ENCODE measurements around the gene GUF1. TPM values are rescaled to one million over a fixed set of nuclear protein-coding genes. Genes with fewer than 3 reads are reported as not detected.

GUF1 gene
- total RNA-seq, 1 donor from 2014 or later = 26.5 TPM

DNA sequence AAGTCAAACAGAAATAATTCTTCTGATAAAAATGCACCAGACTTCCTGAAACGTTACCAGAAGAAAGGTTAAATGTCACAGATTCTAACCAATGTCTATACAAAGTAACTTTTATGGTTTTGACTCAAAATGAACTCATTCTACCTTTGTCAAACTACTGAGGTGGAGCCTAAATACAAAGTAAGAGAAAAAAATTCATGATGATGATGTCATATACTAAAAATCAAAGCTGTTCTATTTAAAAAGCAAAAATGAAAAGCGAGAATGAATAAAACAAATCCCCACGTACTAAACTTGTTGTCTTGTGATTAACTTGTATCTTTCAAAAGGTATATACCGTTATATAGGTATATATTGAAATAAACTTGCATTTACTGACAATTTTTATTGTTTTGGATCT lies 26.5 kb downstream of the GUF1 start:
- H3K27me3 Mint-ChIP-seq (ENCODE audit: low read depth) = no peaks in the 10 kb centered on the region
- H3K27ac Mint-ChIP-seq = no peak overlapping the region
- no peaks in the 10 kb centered on the region for H3K9me3 Mint-ChIP-seq
- H3K4me1 Mint-ChIP-seq = no peaks in the 10 kb centered on the region
- no peak overlapping the region for H3K4me3 Mint-ChIP-seq
- TF ChIP-seq, protein P1, sequence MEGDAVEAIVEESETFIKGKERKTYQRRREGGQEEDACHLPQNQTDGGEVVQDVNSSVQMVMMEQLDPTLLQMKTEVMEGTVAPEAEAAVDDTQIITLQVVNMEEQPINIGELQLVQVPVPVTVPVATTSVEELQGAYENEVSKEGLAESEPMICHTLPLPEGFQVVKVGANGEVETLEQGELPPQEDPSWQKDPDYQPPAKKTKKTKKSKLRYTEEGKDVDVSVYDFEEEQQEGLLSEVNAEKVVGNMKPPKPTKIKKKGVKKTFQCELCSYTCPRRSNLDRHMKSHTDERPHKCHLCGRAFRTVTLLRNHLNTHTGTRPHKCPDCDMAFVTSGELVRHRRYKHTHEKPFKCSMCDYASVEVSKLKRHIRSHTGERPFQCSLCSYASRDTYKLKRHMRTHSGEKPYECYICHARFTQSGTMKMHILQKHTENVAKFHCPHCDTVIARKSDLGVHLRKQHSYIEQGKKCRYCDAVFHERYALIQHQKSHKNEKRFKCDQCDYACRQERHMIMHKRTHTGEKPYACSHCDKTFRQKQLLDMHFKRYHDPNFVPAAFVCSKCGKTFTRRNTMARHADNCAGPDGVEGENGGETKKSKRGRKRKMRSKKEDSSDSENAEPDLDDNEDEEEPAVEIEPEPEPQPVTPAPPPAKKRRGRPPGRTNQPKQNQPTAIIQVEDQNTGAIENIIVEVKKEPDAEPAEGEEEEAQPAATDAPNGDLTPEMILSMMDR (IDR thresholded peaks at IDR 0.05; ENCODE audit: unreplicated experiment) = no peak
- DNase-seq (ENCODE audit: low spot score in 2 of 2, unreplicated experiment in 2 of 2) = no peak
- H3K36me3 Mint-ChIP-seq = peaks cover 11% of the 10 kb centered on the region

DNA sequence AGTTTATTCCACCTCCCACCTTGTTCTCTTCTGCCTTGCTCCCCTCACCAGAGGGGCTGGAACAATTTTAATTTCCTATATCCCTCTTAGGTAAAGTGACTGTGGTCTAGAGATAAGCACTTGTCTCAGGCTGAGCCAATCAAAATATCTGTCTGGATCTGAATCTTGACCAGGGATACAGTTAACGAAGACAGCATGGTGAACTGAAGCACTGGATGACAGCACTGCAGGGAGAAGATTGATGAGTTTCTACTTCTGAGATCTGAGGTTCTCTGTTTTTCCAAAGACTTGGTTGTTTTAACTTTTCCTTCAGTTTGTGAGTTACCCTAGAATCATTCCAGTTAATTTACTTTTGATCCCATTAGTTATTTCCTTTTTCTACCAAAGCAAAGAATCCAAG lies 34.9 kb downstream of the GUF1 start:
- Mint-ChIP-seq H3K9me3 (no peaks in the 10 kb centered on the region), H3K4me1 (peaks cover 4% of the 10 kb centered on the region), H3K27ac (no peak overlapping the region), H3K27me3 (ENCODE audit: low read depth) (no peaks in the 10 kb centered on the region), H3K4me3 (no peak overlapping the region), H3K36me3 (peaks cover 15% of the 10 kb centered on the region)
- TF ChIP-seq, protein P1 (IDR thresholded peaks at IDR 0.05; ENCODE audit: unreplicated experiment) = no peak
- no peak for DNase-seq (ENCODE audit: low spot score in 2 of 2, unreplicated experiment in 2 of 2)

DNA sequence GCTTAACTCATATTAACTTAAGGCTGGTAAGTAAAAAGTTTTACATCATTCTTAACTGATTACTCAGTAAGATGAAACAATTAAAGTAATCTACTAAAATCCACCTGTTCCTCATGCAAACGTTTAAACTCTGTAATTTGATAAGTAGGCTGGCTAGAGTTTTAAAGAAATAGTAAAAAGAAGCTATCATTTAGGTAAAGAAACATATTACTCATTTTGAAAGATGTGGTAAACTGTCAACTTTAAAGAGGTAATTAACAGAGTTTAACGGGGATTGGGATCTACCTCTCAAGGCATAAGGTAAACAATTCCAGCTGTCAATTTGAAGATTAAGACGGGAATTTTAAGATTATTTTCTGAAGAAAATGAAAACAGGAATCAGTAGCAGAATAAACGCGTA lies 38.4 kb downstream of the GUF1 start:
- no peaks in the 10 kb centered on the region for H3K9me3 Mint-ChIP-seq
- H3K36me3 Mint-ChIP-seq = peaks cover 11% of the 10 kb centered on the region
- TF ChIP-seq, protein P1 (IDR thresholded peaks at IDR 0.05; ENCODE audit: unreplicated experiment) = no peak
- no peak overlapping the region for H3K4me3 Mint-ChIP-seq
- H3K27me3 Mint-ChIP-seq (ENCODE audit: low read depth) = no peaks in the 10 kb centered on the region
- peaks cover 4% of the 10 kb centered on the region for H3K4me1 Mint-ChIP-seq
- no peak overlapping the region for H3K27ac Mint-ChIP-seq
- no peak for DNase-seq (ENCODE audit: low spot score in 2 of 2, unreplicated experiment in 2 of 2)

DNA sequence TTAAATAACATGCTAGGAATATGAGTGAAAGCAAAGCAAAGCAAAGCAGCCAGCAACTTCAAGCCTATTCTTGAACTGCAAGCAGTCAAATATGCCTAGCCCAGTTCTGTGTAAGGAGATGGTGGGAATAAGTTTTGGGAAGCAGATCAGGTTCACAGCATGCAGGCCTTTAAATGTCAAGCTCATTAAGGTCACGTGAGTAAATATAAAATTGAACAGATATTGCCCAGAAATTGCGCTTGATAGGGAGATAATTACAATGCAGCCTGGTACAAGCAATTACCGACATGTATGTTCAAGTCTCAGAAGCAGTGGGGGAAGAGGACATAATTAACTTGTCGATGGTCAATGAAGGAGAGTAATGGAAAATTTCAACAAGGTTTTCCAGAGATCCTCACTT lies 42.2 kb downstream of the GUF1 start:
- H3K27me3 Mint-ChIP-seq (ENCODE audit: low read depth) = no peaks in the 10 kb centered on the region
- TF ChIP-seq, protein P1 (IDR thresholded peaks at IDR 0.05; ENCODE audit: unreplicated experiment) = no peak
- H3K36me3 Mint-ChIP-seq = no peaks in the 10 kb centered on the region
- no peak overlapping the region for H3K4me3 Mint-ChIP-seq
- peaks cover 9% of the 10 kb centered on the region for H3K4me1 Mint-ChIP-seq
- no peak for DNase-seq (ENCODE audit: low spot score in 2 of 2, unreplicated experiment in 2 of 2)
- H3K9me3 Mint-ChIP-seq = no peaks in the 10 kb centered on the region
- no peak overlapping the region for H3K27ac Mint-ChIP-seq

DNA sequence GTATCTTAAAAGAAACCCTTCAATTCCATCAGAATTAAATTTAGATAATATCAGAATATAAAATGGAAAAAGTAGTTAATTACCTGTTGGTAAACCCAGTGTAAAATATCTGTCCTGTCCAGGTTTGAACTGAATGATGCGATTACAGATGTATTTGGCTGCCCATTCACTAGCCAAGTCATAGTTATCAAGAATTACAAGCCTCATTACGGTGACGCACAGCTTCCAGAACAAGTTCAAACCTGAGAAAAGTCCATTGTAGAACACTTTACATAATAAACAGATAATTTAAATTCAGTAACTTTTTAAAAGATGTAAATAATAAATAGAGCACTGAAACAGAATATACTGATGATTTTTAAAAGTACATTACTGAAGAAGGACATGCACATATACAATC lies 43.8 kb downstream of the GUF1 start:
- TF ChIP-seq, protein P1 (IDR thresholded peaks at IDR 0.05; ENCODE audit: unreplicated experiment) = no peak
- Mint-ChIP-seq H3K36me3 (no peaks in the 10 kb centered on the region), H3K4me3 (no peak overlapping the region), H3K27ac (no peak overlapping the region), H3K4me1 (peaks cover 21% of the 10 kb centered on the region), H3K27me3 (ENCODE audit: low read depth) (no peaks in the 10 kb centered on the region), H3K9me3 (no peaks in the 10 kb centered on the region)
- DNase-seq (ENCODE audit: low spot score in 2 of 2, unreplicated experiment in 2 of 2) = no peak

DNA sequence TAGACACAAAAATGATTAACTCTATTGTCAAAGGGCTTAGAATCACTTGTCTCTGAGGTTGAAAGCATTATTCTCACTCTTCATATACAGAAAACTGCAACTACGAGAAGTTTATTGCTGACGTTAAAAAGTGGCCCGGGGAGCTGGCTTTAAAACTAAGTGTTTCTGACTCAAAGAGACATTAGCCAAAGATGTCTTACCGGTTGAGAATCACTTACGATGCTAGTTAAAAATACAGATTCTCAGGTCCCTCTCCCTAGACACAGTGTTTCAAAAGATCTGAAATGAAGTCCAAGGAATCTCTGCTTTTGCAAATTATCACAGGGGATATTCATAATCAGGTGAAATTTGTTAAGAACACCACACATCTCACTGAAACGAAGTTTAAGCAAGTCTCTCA lies 46.9 kb downstream of the GUF1 start:
- peaks cover 21% of the 10 kb centered on the region for H3K4me1 Mint-ChIP-seq
- peak overlapping the region; percentile 92 for H3K27ac Mint-ChIP-seq
- peaks cover 3% of the 10 kb centered on the region for H3K27me3 Mint-ChIP-seq (ENCODE audit: low read depth)
- H3K4me3 Mint-ChIP-seq = peak overlapping the region; percentile 80
- DNase-seq (ENCODE audit: low spot score in 2 of 2, unreplicated experiment in 2 of 2) = no peak
- TF ChIP-seq, protein P1 (IDR thresholded peaks at IDR 0.05; ENCODE audit: unreplicated experiment) = no peak
- no peaks in the 10 kb centered on the region for H3K36me3 Mint-ChIP-seq
- H3K9me3 Mint-ChIP-seq = no peaks in the 10 kb centered on the region
